GM12874 (cell line): ENCODE results near the gene CD52.

Experiments used
- TF ChIP-seq, protein P1 (sequence below): IDR thresholded peaks from 2 replicates; pipeline ENCODE4 v1.5.1; 2011; ENCODE audit warnings: low read depth, mild to moderate bottlenecking, control low read depth, low read length, moderate library complexity; ENCODE audit not compliant: insufficient read depth

The CD52 gene

DNA sequence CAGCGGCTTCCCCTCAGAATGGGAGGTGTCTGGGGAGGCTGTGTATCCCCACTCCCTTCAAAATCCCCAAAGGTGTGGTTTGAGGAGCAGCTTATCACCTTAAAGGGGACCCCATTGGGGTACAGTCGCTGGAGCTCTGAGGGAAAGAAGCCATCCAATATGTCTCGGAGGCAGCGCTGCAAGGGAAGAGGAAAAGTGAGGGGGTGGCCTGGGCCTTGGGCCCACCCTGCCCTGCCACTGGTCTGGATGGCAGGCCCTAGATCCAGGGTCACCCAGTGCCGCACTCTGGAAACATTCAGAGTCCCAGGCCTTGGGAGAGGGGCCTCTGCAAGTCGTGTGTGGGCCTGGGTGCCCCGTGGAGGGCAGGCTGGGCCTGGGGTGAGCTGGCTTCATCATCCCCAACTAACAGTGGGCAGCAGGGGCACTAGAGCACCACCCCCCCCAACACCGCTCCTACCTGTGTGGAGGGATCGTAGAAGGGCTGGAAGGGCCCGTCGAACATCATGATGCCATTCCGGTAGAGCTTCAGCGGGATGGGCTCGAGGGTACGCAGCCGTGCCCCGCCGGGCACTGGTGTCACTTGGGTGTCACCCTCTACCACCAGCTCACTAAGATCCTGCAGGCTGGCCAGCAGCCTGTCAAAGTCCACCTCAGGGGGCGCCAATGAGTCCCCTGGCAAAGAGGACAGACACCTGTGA, 32.2 kb upstream of the CD52 start:
- TF ChIP-seq, protein P1, sequence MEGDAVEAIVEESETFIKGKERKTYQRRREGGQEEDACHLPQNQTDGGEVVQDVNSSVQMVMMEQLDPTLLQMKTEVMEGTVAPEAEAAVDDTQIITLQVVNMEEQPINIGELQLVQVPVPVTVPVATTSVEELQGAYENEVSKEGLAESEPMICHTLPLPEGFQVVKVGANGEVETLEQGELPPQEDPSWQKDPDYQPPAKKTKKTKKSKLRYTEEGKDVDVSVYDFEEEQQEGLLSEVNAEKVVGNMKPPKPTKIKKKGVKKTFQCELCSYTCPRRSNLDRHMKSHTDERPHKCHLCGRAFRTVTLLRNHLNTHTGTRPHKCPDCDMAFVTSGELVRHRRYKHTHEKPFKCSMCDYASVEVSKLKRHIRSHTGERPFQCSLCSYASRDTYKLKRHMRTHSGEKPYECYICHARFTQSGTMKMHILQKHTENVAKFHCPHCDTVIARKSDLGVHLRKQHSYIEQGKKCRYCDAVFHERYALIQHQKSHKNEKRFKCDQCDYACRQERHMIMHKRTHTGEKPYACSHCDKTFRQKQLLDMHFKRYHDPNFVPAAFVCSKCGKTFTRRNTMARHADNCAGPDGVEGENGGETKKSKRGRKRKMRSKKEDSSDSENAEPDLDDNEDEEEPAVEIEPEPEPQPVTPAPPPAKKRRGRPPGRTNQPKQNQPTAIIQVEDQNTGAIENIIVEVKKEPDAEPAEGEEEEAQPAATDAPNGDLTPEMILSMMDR, result peak; percentile 78

DNA sequence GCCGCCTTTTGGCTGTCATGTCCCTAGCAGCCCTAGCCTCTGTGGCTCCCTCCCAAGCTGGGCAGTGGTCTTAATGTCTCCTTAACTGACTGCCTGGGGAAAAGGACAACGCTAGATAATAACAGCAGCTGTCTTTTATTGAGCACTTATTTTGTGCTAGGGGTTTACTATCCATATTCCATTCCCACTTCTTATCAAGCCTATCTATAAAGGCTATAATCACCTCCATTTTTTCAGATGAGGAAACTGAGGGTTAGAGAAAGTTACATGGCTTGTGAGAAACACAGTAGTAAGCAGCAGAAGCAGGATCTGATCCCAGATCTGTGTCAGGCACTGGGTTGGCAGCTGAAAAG, 31.7 kb upstream of the CD52 start:
- TF ChIP-seq, protein P1, result no peak

DNA sequence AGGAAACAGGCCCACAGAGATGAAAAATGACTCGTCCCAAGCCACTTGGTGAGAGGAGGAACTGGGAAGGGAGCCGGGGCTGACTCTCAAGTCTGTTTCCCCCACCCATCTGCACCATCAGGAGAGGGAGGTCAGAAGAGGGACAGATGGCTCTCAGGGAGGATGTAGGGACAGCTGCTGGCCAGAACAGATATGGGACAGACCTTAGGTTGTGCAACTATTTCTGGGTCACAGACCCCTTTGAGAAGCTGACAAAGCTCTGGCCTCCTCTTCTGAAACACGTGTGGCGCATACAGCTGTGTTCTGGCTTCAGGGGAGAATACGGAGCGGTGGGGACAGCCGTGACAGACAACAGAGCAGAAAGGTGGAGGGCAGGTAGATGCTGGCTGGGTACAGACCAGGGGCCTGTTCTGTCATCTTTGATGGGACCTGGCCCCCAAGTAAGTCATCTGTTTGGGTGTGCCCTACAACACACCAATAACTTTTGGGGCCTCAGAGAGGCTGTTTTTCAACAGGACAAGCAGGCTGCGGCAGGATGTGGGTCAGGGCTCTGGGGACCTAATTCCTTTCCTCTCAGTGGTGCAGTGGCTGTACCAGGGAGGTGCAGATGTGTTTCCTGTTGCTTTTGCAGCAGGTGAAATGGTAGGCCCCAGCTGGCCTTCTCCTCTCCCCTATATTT, 30.6 kb upstream of the CD52 start:
- TF ChIP-seq, protein P1, result no peak

DNA sequence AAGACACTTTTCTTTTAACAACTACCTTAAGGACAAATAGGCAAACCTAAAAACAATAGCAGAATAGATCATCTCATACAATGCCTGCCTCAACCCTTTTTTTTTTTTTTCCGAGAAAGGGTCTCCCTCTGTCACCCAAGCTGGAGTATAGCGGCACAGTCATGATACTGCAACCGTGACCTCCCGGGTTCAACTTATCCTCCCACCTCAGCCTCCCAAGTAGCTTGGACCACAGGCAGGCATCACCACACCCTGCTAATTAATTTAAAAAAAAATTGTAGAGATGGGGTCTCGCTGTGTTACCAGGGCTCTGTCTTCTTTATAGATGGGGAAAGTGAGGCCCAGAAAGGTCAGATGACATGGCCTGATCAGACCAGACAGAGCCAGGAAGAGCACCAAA, 29.9 kb upstream of the CD52 start:
- TF ChIP-seq, protein P1, result no peak

DNA sequence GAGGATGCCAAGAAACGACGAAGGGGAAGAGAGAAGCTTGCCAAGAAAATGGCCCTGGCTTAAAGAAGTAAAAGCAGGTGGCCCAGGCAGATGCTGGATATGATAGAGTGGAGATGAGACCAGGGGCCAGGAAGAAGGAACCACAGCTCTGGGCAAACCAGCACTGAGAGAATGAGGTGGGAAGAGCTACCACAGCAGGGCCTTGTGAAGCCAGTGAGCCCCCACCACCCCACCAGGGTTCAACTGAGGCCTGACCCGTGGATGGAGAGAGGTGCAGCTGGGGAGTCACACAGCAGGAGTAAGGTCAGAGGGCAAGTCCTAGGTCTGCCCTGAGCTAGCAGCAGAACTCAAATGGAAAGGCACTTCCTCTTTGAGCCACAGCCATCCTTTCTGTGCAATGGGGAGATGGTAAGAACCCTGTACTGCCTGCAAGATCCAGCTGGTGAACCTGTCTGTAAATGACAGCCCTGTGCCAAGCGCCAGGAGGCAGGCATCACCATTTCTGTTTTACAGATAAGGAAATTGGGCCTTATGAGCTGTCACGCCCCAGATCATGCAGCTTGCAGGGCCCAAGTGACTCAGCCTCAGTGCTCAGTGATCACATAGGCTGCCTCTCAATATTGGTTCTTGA, 29.3 kb upstream of the CD52 start:
- TF ChIP-seq, protein P1, result no peak

DNA sequence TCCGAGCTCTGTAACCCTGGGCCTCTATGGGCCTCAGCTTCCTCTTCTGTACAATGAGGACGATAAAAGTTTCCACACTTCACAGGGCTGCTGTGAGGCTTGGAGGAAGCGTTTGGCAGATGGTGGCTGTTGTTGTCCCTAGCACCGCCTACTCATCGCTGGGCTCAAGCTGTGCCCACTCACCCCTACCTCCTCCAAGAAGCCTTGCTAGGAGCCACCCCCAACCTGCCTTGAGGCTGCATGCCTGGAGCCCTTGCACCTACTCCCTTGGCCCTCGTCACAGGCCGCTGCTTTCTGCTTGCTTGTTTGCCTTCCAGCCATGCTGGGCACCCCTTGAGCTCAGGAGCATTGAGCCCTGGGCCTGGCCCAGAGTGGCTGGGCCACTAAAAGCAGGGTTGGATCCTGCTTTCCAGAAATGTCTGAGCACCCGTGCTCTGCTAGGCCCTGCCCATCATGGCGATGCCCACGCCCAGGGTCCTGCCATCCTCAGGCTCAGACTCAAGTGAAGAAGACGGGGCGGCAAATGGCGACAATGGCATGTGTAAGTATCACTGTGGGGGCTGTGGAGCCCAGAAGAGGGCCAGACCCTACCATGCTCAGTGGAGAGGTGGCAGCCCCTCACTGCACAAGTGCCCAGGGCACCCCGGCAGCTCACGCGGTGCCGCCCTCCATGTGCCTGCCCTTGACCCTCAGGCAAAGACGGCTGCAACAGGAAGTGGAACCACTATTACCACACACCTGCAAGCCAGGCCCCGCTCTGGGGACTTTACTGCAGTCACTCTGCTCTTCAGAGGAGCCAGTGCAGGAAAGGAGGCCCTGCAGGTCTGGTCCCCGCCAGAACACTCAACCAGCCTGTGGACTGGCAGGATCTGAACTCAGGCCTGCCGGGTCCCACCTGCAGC, 28.3 kb upstream of the CD52 start:
- TF ChIP-seq, protein P1, result no peak

DNA sequence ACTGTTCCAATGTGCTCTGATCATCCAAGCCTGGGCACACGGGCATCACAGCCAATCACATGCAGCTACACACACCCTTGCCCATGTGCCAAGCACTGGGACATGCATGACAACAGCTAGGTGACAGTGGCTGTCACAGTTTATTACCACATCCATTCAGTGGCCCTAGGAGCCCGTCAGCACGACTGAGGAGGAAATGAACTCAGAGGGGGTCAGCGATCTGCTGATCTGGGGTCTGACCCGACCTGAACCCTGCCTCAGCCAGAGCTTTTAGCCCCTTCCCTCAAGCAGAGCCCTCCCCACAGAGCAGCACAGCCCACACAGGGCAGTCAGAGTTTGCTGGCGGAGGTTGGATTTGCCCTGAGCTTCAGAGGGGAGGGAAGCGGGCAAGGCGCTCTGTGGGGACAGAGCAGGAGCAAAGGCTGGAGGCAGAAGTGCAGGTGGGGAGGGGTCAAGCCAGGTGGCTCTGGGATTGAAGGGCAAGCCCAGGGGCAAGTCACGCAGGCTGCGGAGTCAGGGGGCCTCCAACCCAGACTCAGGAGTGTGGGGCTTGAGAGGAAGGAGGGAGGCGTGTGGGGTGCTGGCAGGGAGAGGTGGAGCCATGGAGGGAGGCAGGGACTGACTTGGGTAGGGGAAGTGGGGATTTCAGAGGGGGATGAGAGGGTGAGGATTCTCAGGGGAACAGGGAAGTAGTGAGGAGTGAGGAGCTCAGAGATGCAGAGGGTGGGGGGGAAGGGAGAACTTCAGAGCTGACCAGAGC, 27.5 kb upstream of the CD52 start:
- TF ChIP-seq, protein P1, result no peak
